Measurements from ENCODE around the gene MEPE. TPM values are rescaled to one million over a fixed set of nuclear protein-coding genes. Genes with fewer than 3 reads are reported as not detected.

MEPE gene
- total and polyA plus RNA-seq, 2 of the 8 experiments (the other 6 are each of a cell fraction or from before 2014, with no cell fraction given): not detected

DNA sequence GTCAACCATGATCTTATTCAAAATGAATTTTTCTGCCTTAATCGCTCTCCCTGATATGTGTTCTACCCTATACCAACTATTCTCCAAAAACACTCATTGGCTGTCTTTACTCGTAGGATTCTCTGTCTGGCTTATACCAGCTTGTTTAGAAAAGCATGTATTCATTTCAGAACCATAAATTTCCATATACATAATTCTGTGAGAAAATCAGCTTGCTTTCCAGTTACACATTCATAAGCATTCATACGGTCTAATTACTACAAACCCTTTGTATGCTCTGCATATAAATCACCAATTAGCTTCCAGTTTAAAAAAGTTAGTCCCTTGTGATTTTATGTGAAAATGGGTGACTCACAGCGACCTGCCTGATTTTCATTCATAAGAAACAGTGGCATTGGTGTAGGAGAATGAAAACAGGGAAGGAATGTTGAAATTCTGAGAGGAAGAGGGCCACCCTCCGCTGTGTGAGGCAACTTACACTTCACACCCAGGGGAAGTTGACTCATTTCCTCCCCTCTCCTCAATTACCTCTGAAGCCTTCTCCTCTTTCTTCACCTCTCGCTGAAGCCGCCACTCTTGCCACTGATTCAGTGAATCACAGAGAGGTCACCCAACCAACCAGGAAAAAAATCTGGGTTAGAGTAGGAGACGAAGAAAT, 63.3 kb downstream of the MEPE start:
- peaks cover 2 to 6% (median 2%) of the 10 kb centered on the region in 4 experiments; a peak in 4 of 7 replicates for H3K4me1 ChIP-seq (replicated peaks in 1 of 4; ENCODE audit: control insufficient read depth in 3 of 4, insufficient read depth in 4 of 4, low read length in 3 of 4)
- H3K14ac ChIP-seq (ENCODE audit: insufficient read length): no peak overlapping the region
- no peak overlapping the region for H2BK12ac ChIP-seq (ENCODE audit: low read depth, low read length)
- no peaks in the 10 kb centered on the region for H3K79me1 ChIP-seq (ENCODE audit: low read depth, low read length)
- ChIA-PET POLR2A (ENCODE audit: partially characterized antibody) (interaction anchor here (0.8 to 1.6 kb wide), 4 partner anchors 10 to 23 kb away, joined by 3 to 5 read pairs (median 3); no protein-coding TSS in a partner anchor), CTCF (ENCODE audit: partially characterized antibody) (no interaction called here)
- no peak overlapping the region for H2AFZ ChIP-seq (ENCODE audit: low read length)
- H3K27me3 ChIP-seq (replicated peaks in 1 of 4; ENCODE audit: control insufficient read depth in 3 of 4, extremely low read depth in 1 of 4, insufficient read depth in 3 of 4, low read length in 3 of 4): no peaks in the 10 kb centered on the region
- H3K4ac ChIP-seq (replicated peaks; ENCODE audit: insufficient read length, low read depth, low read length): no peak overlapping the region
- no peak overlapping the region for H3K9ac ChIP-seq (replicated peaks in 1 of 4; ENCODE audit: extremely low read depth in 1 of 4, low read depth in 3 of 4, low read length in 3 of 4)
- H3K4me2 ChIP-seq (ENCODE audit: insufficient read depth in 1 of 2, low read depth in 2 of 2, low read length in 2 of 2): 0 out of 4 replicates have a peak overlapping the region, but pooled peaks of 1 of the 2 experiments have one; percentile 2
- no peak overlapping the region for H2BK5ac ChIP-seq (ENCODE audit: low read depth, low read length)
- H3K9me3 ChIP-seq (ENCODE audit: insufficient read depth in 2 of 2, low read depth in 1 of 2, low read length in 1 of 2): peaks cover 0 to 4% of the 10 kb centered on the region in 2 experiments; a peak in 1 of 4 replicates
- peak; percentile 47; the same call in 1 of the 2 replicates for TF ChIP-seq CEBPB (IDR thresholded peaks at IDR 0.05; ENCODE audit: low read depth, low read length)
- 0 out of 2 replicates have a peak, but pooled peaks have one; percentile 34 for TF ChIP-seq TEAD4 (IDR thresholded peaks at IDR 0.05; ENCODE audit: low read depth, low read length)
- TF ChIP-seq CBX5 (IDR thresholded peaks at IDR 0.05; ENCODE audit: low read depth, low read length): no peak
- TF ChIP-seq JUND (IDR thresholded peaks at IDR 0.05; ENCODE audit: low read length): 0 out of 2 replicates have a peak, but pooled peaks have one; percentile 57
- TF ChIP-seq FOSL1 (IDR thresholded peaks at IDR 0.05; ENCODE audit: insufficient read depth, low read depth, low read length): no peak
- H4K20me1 ChIP-seq (replicated peaks in 1 of 2; ENCODE audit: control insufficient read depth in 1 of 2, insufficient read depth in 2 of 2, low read length in 2 of 2): no peaks in the 10 kb centered on the region
- no peak overlapping the region for H2AK5ac ChIP-seq (ENCODE audit: low read depth, low read length)
- no peak overlapping the region for H2BK120ac ChIP-seq (replicated peaks; ENCODE audit: low read depth, low read length)
- no peak overlapping the region for H2BK20ac ChIP-seq (ENCODE audit: low read length)
- H3K23me2 ChIP-seq (ENCODE audit: low read depth, low read length): no peaks in the 10 kb centered on the region
- no peak overlapping the region for H4K5ac ChIP-seq (ENCODE audit: insufficient read length, low read depth, low read length)
- H3K79me2 ChIP-seq (ENCODE audit: control insufficient read depth in 1 of 2, insufficient read depth in 2 of 2, low read length in 2 of 2): no peaks in the 10 kb centered on the region
- 49% methylated on average over 8 of the region's 8 CpGs; no CpG with 5 or more reads in 1 of the 2 experiments for WGBS, 2 experiments (ENCODE audit: extremely low coverage in 1 of 2, insufficient coverage in 1 of 2, insufficient read length in 1 of 2, insufficient replicate concordance in 2 of 2, low coverage in 1 of 2, low lambda C conversion rate in 2 of 2, missing lambda C conversion rate in 1 of 2)
- H3K36me3 ChIP-seq (ENCODE audit: control insufficient read depth in 2 of 4, insufficient read depth in 4 of 4, low read length in 3 of 4): no peaks in the 10 kb centered on the region
- no peak overlapping the region for H2BK15ac ChIP-seq (ENCODE audit: low read length)
- no peak overlapping the region for H3K56ac ChIP-seq (replicated peaks; ENCODE audit: insufficient read length, low read depth, low read length)
- no peak overlapping the region for H3K4me3 ChIP-seq (ENCODE audit: extremely low read depth in 1 of 4, insufficient read depth in 2 of 4, low read depth in 3 of 4, low read length in 4 of 4)
- no peak overlapping the region for H4K8ac ChIP-seq (ENCODE audit: extremely low read depth, insufficient read depth, low read length)
- peak; percentile 84 for FAIRE-seq
- no peak overlapping the region for H4K91ac ChIP-seq (replicated peaks; ENCODE audit: insufficient read length, low read length)
- no peak overlapping the region for H3K27ac ChIP-seq (ENCODE audit: low read depth, low read length)
- DNase-seq (ENCODE audit: low read depth in 1 of 2, low spot score in 2 of 2): peak in 1 of 2 experiments; percentile 57
- H3K18ac ChIP-seq (ENCODE audit: extremely low read depth, low read length): no peak overlapping the region
- H3K23ac ChIP-seq (ENCODE audit: insufficient read length): no peak overlapping the region
